Fibroblast of pulmonary artery (primary cell): Measurements from ENCODE around the gene SCD.
"Not testable (repeated sequence)": the region's sequence is repeated elsewhere in the genome, so short reads cannot be mapped to it uniquely, and the experiment has no call there.

ENCODE experiments used
- DNase-seq: peaks from one replicate; pipeline ENCODE4 v3.0.0-alpha.2; 2010; ENCODE audit warnings: low read depth
- H3K4me3 ChIP-seq: replicated peaks from 2 replicates; pipeline ENCODE4 v1.5.1; 2011; ENCODE audit warnings: low read depth, mild to moderate bottlenecking, control low read depth, low read length, moderate library complexity
- TF ChIP-seq, protein P1 (sequence below): IDR thresholded peaks from 2 replicates; pipeline ENCODE4 v1.5.1; 2011; ENCODE audit warnings: mild to moderate bottlenecking, control low read depth, low read length, inconsistent platforms; ENCODE audit errors: missing control alignments

Gene SCD

DNA sequence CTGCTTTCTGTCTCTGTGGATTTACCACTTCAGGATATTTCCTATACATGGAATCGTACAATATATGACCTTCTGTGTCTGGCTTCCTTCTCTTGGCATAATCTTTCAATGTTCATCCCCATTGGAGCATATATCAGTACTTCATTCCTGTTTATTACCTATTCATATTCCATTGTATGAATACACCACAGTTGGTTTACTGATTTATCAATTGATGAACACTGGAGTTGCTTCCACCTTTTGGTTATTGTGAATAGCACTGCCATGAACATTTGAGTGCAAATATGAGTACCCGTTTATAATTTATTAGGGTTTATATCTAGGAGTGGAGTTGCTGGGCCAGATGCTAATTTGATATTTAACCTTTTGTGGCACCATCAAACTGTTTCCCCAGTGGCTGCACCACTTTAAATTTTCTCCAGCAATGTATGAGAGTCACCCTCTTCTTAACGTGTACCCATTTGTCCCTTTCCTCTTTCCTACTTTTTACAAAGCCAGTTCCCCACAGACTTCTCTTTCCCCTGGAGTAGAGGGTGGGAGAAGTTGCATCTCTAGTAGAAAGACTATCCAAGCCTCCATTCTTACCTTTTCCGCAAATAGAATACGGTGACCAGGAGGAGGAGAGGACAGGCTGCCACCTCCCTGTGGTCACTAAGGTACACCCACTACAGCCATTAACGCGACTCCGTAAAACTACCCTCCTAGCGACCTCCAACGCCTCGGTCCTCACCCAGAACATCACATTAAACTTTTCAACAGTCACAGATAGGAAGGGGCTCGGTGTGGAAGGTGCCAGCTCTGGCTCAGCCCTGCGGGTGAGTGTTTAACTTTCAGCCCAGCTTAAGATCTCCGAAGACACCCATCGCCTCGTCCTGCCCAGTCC lies 25.6 kb downstream of the SCD start:
- TF ChIP-seq, protein P1, sequence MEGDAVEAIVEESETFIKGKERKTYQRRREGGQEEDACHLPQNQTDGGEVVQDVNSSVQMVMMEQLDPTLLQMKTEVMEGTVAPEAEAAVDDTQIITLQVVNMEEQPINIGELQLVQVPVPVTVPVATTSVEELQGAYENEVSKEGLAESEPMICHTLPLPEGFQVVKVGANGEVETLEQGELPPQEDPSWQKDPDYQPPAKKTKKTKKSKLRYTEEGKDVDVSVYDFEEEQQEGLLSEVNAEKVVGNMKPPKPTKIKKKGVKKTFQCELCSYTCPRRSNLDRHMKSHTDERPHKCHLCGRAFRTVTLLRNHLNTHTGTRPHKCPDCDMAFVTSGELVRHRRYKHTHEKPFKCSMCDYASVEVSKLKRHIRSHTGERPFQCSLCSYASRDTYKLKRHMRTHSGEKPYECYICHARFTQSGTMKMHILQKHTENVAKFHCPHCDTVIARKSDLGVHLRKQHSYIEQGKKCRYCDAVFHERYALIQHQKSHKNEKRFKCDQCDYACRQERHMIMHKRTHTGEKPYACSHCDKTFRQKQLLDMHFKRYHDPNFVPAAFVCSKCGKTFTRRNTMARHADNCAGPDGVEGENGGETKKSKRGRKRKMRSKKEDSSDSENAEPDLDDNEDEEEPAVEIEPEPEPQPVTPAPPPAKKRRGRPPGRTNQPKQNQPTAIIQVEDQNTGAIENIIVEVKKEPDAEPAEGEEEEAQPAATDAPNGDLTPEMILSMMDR = no peak
- DNase-seq = no peak
- H3K4me3 ChIP-seq = peak overlapping the region; percentile 36

DNA sequence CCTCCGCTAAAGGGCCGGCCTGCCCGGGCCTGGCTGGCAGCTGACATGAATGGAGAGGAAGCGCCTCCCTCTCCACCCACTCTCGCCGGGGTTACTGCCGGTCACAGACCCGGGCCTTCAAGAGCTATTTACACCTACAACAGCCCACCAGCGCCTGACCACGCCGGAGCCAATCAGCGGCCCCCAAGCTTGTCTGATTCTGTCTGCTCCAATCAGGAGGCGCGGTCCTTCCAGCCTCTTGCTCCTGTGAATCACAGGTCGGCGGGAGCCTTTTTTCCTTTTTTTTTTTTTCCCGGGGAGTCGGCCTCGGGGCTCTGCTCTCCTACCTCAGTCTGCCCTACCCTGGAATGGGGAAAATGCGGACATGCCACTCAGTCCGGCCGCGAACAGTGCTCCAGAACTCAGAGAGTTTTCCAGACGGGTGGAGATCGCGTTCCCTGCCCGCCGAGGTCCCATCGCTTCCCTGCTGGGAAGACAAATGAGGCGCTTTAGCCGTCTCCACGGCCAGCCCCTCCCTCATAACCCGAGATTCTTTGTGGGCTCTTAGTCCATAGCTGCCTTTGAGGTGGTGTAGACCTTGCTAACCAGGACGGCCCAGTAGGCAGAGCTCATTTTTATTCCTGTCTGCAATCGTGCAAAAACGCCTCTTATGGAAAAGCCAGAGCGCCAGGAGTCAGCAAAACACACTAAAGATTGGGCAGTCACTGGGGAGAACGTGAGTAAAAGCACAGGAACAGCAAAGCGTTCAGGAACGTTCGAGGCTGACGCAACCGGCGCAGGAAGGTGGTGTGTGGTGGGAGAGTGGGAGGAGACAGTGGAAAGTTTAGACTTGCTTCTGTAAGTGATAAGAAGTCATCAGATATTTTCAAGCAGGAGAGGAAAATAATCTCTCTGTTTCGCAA lies 26.5 kb downstream of the SCD start:
- DNase-seq = peak; percentile 99
- H3K4me3 ChIP-seq = peak overlapping the region; percentile 61
- TF ChIP-seq, protein P1 = no peak

DNA sequence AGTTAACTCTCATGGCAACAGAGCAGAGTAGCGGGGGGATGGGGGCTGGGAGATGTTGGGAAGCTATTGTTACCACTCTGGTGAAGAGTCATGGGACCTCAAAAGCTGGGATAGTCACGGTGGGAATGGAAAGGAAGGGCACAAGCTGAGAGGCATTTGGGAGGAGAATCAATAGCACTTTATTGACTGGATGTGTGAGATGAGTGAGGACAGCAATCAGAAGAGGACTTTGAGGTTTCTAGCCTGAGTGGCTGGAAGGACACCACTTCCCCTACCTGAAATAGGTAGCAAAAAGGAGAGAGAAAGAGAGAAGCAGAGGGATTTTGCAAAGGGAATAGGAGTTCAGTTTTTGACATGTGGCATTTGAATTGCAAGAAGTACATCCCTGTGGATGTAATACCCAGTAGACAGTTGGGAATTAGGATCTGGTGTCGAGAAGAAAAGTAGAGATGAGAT lies 27.2 kb downstream of the SCD start:
- TF ChIP-seq, protein P1 = no peak
- DNase-seq = no peak
- peak overlapping the region; percentile 61 for H3K4me3 ChIP-seq

DNA sequence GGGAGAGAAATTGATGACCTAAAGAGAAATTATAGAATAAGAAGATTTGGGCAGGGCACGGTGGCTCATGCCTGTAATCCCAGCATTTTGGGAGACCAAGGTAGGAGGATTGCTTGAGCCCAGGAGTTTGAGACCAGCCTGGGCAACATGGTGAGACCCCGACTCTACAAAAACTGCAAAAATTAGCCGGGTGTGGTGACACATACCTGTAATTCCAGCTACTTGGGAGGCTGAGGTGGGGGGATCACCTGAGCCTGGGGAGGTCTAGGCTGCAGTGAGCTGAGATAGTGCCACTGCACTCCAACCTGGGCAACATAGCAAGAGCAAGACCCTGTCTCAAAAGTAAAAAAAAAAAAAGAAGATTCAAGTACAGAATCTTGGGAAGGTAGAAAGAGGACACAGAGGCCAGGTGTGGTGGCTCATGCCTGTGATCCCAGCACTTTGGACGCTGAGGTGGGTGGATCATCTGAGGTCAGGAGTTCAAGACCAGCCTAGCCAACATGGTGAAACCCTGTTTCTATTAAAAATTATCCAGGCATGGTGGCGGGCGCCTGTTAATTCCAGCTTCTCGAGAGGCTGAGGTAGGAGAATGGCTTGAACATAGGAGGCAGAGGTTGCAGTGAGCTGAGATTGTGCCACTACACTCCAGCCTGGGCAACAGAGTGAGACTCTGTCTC lies 27.8 kb downstream of the SCD start:
- not testable (repeated sequence) for DNase-seq
- H3K4me3 ChIP-seq = peak overlapping the region; percentile 61

DNA sequence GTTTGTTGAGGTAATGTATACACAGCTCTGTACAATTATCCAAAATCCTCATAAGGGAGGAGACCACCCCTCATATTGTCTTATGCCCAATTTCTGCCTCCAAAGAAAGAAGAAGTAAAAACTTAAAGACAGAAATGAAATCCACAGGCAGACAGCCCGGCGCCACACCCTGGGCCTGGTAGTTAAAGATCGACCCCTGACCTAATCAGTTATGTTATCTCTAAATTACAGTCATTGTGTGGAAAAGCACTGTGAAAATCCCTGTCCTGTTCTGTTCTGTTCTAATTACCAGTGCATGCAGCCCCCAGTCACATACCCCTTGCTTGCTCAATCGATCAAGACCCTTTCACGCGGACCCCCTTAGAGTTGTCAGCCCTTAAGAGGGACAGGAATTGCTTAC lies 29.6 kb downstream of the SCD start:
- H3K4me3 ChIP-seq, DNase-seq: not testable (repeated sequence)

DNA sequence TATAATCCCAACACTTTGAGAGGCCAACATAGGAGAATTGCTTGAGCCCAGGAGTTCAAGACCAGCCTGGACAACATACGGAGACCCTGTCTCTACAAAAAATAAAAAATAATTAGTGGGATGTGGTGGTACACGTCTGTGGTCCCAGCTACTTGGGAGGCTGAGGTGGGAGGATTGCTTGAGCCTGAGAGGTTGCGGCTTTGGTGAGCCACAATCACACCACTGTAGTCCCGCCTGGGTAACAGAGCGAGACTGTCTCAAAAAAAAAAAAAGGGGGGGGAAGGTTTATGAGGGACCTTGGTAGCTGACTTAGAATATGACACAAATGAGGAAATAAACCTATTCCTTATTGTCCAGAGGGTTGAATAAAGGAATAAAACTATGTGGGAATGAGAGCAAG lies 30.8 kb downstream of the SCD start:
- TF ChIP-seq, protein P1 = no peak

DNA sequence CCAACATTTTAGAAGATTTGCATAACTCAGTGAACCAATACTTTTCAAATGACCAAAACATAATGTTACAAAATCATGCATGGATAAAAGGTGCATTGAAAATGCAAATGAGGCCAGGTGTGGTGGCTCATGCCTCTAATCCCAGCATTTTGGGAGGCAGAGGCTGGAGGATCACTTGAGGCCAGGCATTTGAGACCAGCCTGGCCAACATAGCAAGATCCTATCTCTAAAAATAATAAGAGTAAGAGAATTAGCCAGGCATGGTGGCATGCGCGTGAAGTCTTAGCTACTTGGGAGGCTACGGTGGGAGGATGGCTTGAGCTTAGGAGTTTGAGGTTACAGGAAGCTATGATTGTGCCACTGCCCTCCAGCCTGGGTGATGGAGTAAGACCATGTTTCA lies 33.4 kb downstream of the SCD start:
- H3K4me3 ChIP-seq = no peak overlapping the region
- DNase-seq = no peak
- TF ChIP-seq, protein P1 = no peak

More for the DNA sequence above, 30.8 kb downstream of the SCD start:
- H3K4me3 ChIP-seq = no peak overlapping the region
- no peak for DNase-seq
